ENCODE results near the gene PRR7. TPM values are rescaled to one million over a fixed set of nuclear protein-coding genes. Genes with fewer than 3 reads are reported as not detected.

Gene PRR7
- total RNA-seq, 1 experiment from 2014 or later = 43.4 TPM

DNA sequence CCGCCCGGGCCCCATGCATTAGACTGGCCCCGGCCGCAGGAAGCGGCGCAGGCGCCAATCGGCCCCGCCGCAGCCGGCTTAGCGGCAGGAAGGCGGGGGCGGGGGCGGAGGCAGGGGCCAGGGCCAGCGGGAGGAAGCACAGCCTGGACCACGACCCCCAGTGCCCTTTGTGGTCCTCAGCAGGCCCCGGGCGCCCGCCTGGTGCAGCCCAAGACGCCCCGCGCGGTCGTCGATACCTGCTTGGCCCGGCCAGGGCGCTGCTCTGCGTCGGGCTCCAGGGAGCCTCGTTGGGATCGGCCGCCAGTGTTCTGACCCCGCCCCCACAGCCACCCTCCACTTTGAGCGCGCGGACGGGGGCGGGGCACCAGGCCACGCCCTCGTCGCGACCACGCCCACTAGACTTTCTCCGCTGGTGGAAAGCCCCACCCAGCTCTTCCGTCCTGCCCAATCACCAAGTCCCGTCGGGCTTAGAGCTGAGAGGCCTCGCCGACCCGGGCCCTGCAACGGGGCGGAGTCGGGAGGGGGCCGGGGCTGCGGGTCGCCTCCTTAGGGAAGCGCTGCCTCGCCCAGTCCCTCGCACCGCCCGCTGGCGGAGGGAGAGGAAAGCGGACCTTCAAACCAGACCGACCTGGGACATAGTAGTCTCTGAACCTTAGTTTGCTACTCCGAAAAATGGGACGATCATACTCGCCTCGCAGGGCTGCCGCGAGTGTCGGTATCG lies 50.8 kb downstream of the PRR7 start, which contains the start of gene PDLIM7:
Gene PDLIM7, minus strand, starts transcription at position 313 of the 721 bp plus-strand sequence. CDS start 1,092 bp downstream, outside the sequence.
- DNase-seq (ENCODE audit: low read depth) = peak; percentile 98

DNA sequence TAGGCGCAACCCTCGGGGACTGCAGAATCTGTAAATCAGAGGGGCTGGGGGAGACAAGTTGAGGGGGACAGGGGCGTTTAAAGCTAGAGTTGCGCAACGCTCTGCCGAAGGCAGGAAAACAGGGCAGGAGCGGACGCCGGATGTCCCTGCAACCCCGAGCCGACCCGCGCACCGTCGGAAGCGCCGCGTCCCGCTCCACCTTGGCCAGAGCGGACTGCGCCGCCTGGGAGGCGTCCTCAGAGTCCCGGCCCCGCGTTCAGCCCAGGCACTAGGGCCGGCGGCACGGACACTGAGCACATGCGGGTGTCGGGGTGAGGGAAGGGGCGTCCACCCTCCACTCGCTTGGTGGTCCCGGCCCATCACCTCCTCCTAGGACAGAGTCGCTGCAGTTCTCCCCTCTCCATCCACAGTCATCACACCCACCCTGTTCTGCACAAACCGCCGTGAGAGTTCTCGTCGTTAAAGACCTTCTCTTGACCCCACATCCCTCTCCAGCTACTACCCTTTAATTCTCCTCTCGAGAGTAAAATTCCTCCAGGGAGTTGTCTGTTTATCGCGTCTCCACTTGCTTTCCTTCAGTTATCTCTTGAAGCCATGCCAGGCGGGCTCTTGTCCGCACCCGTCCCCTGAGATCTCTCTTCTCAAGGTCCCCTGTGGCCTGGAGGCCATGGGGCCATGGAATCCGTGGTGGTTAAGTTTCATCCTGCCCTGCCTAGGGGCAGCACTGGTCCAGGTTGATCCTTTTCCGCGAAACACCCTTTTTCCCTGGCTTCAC lies 51.6 kb downstream of the PRR7 start:
- DNase-seq (ENCODE audit: low read depth) = no peak

DNA sequence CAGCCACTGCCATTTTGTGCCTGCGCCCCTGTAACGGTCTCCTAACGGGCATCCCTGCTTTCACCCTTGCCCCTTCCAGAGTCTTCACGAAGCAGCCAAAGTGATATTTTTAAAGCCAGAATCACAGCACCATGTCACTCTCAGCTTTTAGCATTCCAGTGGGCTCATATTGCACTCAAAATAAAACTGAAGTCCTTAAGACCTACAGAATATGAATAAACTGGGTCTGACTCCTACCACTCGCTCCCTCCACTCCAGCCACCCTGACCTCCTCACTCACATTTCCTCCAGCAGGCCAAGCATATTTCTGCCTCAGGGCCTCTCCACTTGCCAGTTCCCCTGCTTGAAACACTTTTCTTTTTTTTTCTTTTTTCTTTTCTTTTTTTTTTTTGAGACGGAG lies 53.2 kb downstream of the PRR7 start:
- no peak for DNase-seq (ENCODE audit: low read depth)

DNA sequence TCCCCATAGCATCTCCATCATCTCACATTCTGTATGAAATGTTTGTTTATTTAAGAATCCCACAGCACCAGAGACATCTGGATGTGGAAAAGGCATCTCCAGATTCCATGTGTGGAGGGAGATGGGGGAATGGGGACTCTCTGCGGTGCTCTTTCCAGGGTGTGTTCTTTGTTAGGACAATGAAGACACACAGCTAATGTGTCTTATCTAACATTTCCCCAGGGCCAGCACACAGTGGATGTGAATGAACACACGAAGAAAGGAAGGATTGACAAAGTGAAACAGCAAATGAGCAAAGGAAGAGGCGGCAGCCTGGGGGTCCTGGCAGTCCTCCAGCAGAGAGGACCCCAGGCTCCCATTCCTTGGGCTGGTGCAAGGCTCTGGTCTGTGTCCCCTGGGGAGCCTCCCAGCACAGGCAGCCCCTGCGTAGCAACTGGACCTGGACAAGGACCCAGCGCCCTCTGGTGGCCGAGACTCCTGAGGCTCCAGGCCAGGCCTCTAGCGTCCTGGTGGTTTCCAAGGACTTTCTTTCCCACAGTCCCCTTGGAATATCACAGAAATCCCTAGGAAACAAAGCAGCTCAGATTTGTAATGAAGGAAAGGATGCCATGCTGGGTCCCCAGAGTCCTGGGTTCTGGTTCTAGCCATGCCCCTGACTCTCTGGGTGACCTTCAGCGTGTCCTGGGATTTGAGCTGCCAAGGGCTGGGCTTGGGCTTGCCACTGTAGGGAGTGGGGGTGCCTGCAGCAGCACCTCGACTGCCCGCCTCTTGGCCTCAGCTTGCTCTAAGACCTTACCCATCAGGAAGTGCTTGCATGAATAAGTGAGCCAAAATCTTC lies 54.3 kb downstream of the PRR7 start:
- peak; percentile 75 for DNase-seq (ENCODE audit: low read depth)

DNA sequence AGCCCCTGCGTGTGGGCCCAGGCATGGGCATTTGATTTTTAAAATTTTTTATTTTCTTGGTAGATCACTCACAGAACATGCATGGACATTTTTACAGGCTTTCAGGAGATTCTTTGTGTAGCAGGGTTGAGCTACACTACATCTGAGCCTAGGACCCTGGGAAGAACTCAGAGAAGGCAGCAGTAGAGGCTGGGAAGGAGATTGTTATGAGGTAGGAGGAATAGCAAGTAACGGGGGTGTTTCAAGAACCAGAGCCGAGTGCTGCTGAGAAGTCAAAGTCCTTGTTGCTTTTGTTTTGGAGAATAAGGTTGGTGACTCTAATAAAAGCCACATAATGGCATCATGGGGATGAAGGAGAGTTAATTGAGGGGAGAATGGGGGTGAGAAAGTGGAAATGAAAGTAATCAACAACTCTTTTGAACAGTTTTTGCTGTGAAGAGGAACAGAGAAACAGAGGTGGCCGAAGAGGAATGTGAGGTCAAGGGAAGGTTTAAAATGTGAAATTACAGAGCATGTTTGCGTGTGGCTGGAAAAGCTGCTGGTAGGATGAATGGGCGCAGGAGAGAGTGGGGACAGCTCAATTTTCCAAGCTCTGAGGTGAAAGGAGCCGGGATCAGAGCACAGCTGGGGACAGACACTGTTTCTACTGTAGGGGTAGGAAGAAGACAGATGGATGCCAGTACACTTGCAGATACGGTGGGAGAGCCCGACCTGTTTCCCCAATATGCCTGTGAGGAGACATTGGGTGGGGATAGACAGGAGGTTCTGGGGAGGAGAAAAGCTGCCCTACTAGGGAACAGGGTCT lies 55.5 kb downstream of the PRR7 start:
- no peak for DNase-seq (ENCODE audit: low read depth)

DNA sequence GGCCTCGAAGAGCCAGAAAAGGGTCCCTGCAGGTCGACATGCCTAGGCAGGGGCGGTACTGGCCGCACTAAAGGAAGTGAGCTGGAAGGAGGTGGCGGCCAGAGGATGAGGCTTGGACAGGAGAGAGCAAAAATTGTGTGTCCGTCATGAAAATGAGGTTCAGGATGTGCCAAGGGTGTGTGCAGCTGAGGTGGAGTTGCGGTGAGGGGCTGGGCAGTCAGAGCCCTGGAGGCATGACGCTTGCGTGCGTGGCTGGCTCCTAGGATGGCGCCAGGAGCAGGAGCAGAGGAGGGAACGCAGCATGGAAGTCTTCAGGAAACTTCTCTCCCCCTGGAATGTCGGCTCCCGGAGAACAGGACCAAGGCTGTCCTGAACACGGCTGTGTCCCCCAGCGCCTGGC lies 56.3 kb downstream of the PRR7 start:
- no peak for DNase-seq (ENCODE audit: low read depth)

DNA sequence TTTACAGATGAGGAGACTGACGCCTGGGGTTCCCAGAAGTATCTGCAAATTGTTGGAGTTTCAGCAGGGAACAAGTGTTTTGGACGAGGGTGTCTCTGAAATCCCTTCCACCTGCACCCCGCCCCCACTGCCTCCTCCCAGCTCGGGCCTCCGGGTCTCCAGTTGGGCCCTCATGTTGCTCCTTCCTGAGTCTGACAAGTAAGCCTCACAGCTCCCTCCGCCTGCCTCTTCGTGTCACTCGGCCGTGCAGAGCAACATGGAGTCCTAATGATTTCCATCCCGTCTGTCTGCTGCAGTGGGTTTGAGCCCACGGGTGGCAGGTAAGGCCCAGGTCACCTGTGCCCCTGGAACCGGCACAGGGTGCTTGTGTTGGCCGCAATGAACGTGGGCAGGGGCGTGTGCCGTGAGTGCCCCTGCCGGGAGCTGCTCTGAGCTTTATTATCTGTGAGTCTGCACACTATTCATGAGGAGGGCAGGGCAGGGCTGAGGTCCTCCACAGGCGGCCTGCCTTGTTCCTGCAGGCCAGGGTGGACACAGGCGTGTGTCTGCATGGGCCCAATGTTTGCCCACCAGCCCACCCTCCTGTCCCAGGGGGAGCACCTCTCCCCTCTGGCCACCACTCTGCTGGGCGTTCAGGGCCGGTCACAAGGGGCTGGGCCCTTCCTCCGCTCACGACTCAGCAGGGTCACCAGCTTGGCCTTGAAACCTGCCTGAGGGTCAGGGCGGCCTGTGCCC lies 56.9 kb downstream of the PRR7 start:
- no peak for DNase-seq (ENCODE audit: low read depth)

DNA sequence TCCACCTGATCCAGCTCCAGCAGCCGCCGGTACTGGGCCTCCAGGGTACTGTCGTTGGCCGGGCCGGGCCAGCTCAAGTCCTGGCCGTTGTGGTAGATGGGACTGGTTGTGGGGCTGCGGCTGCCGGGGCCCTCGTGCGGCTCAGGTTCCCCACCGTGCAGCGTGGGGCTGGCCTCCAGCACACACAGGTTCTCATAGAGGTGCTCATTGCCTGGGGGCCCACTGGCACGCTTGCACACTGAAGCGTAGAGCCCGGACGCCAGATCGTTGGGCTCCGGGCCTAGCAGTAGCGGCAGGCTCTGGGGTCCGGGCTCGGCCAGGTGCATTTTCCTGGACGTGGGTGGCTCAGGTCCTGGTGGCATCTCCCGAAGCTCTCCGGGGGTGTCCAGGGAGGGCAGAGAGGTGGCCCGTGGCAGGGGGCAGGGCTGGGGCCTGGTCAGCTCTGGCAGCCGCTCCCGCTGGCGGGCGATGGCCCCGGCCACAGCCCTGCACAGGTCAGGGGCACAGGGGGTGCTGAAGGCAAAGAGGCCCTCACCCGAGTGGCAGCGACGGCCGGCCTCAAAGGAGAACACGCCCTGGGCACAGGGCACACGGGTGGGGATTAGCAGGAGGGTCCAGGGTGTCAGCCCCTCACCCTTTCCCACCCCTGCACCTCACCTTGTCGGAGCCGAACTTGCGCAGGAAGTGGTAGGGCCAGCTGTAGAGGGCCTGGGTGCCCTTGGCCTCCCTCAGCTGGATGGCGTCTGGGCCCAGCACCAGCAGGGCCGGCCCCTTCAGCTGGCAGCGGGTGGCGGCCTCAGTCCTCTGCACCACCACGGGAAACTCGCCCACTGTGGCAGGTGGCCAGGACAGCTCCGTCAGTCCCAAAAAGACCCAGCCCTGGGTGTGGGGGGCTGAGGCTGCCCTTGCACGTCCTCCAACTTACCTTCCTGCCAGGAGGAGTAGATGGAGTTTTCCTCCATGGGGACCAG lies 57.8 kb downstream of the PRR7 start:
- no peak for DNase-seq (ENCODE audit: low read depth)

DNA sequence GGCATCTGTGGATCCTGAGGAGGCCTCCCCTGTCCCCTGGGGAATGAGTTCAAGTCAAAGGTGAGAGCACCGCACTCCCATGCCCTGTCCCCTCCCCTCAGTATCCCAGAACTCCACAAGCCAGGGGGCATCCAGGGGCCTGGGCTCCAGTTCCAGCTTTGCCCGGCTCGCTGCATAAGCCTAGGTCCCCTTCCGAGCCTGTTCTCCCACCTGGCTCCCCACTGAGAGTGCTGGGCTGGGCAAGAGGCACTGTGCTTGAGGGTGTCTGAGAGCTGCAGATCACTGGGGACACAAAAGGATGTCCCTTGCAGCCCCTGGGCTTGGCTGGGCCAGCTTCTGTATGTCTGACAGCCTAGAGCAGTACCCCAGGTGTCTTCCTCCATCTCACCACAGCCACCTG lies 58.5 kb downstream of the PRR7 start:
- no peak for DNase-seq (ENCODE audit: low read depth)

Other genes starting within 250 kb of the PRR7 start
- gene RAB24, start 143.1 kb upstream of the PRR7 start, total RNA-seq (2014; rRNA removed; shearing (Covaris generic)) = 31.2 and 31.5 TPM in 2 replicates
- gene PRELID1, start 143.0 kb upstream of the PRR7 start, total RNA-seq (2014; rRNA removed; shearing (Covaris generic)) = 633 and 661 TPM in 2 replicates
- 22.3 and 24.6 TPM in 2 replicates for gene MXD3, start 134.9 kb upstream of the PRR7 start, total RNA-seq (2014; rRNA removed; shearing (Covaris generic))
- 213 and 237 TPM in 2 replicates for gene LMAN2, start 95.1 kb upstream of the PRR7 start, total RNA-seq (2014; rRNA removed; shearing (Covaris generic))
- gene RGS14, start 88.9 kb upstream of the PRR7 start, total RNA-seq (2014; rRNA removed; shearing (Covaris generic)) = 27.7 and 29.8 TPM in 2 replicates
- 0.10 and 0.34 TPM in 2 replicates for gene SLC34A1, start 62.4 kb upstream of the PRR7 start, total RNA-seq (2014; rRNA removed; shearing (Covaris generic))
- not detected in 2 replicates for gene PFN3, start 46.2 kb upstream of the PRR7 start, total RNA-seq (2014; rRNA removed; shearing (Covaris generic))
- gene F12, start 37.2 kb upstream of the PRR7 start, total RNA-seq (2014; rRNA removed; shearing (Covaris generic)) = 8.5 and 15.2 TPM in 2 replicates
- gene GRK6, start 20.1 kb upstream of the PRR7 start, total RNA-seq (2014; rRNA removed; shearing (Covaris generic)) = 42.3 and 46.2 TPM in 2 replicates
- 108 and 118 TPM in 2 replicates for gene DBN1, start 26.8 kb downstream of the PRR7 start, total RNA-seq (2014; rRNA removed; shearing (Covaris generic))
- gene PDLIM7, start 50.8 kb downstream of the PRR7 start, total RNA-seq (2014; rRNA removed; shearing (Covaris generic)) = 262 and 269 TPM in 2 replicates
- 2.3 and 4.4 TPM in 2 replicates for gene DOK3, start 63.0 kb downstream of the PRR7 start, total RNA-seq (2014; rRNA removed; shearing (Covaris generic))
- 131 and 135 TPM in 2 replicates for gene DDX41, start 70.1 kb downstream of the PRR7 start, total RNA-seq (2014; rRNA removed; shearing (Covaris generic))
- gene FAM193B, start 107.7 kb downstream of the PRR7 start, total RNA-seq (2014; rRNA removed; shearing (Covaris generic)) = 17.4 and 23.1 TPM in 2 replicates
- 84.7 and 164 TPM in 2 replicates for gene TMED9, start 145.4 kb downstream of the PRR7 start, total RNA-seq (2014; rRNA removed; shearing (Covaris generic))
- 43.1 and 47.7 TPM in 2 replicates for gene B4GALT7, start 153.3 kb downstream of the PRR7 start, total RNA-seq (2014; rRNA removed; shearing (Covaris generic))